Activated CD8-positive, alpha-beta memory T cell treated with anti-CD3 and anti-CD28 coated beads, Interleukin-2, amount 50 U/mL, for 1 hour (primary cell): ENCODE results near the gene C7orf57.
"Not testable (repeated sequence)": the region's sequence is repeated elsewhere in the genome, so short reads cannot be mapped to it uniquely, and the experiment has no call there.

Source experiments
- DNase-seq: peaks from one replicate; pipeline ENCODE4 v3.0.0-alpha.2; 2020; ENCODE audit errors: extremely low read depth

The C7orf57 gene

DNA sequence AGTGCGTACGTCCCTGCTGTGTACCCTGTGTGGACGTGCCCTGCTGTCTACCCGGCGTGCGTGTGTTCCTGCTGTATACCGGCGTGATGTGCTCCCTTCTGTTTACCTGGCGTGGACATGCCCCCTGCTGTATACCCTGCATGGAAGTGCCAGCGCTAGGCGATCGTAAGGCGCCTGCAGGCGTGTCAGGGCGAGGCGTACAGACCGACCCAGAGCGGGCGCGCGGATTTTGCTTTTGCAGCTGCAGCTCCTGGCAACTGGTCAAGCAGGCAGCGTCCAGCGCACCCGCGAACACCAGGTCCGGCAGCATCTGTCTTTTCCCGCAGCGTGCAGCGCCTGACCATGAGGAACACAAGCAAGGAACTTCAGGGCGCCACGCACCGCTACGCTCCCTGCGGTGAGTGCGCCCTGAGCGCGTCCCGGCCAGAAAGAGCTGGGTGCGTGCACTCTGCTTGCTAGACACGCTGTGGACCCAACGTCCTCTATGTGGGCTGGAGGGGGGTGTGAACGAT is 680 bp downstream of the C7orf57 start:
- no peak for DNase-seq

- no peak for DNase-seq
These were observed 3.6 kb downstream of the C7orf57 start for GRCh38 chr7:48038815-48039506.

DNA sequence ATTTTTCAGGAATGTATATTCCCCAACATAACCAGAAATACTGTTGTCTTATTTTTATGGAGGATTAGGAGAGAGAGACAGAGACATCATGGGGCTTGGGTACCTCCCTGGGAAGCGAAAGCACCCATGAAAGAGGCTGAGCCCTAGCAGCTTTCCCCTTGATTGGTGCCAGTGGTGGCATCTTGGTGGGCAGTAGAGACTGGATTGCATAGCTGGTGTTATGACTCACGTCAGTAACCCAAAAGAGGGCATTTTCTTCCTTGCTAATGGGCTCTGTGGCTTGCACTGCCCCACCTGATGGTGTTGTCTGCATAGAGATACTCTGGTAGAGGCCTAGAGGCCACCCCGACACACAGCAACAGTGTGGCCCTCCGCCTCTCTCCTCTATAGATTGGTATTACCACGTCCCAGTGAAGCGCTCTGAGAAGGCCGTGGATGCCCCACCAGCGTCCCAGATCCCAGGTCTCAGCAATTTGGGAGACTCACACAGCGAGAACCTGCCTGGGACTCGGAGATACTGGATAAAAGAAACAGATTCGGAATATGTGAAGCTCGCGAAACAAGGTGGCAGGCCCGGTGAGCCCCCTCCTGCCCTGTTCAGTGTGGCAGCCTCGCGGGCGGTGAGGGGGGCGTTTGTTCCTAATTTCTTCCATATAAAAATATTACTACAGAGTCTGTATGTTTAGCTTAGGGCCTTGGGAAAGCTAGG is 5.8 kb downstream of the C7orf57 start:
- no peak for DNase-seq

GRCh38 chr7:48041653-48041970 is 6.3 kb downstream of the C7orf57 start:
- DNase-seq: no peak

DNA sequence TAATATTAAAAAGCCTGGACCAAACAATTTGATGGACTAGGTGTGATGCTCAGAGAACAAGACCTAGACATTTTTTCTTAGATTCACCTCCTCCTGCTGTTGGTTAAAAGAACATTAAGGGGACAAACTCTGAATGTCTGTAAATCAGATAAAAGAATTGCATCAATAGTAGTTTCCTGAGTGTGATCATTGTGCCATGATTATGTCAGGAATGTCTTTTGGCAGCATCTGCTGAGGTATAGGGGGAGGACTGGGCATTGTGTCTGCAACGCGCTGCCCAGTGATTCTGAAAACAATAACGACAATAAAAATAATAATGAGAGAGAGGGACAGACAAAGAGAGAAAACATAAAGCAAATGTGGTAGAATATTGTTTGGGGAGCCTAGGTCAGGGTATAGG is 6.9 kb downstream of the C7orf57 start:
- no peak for DNase-seq

- DNase-seq: no peak
These were observed 7.3 kb downstream of the C7orf57 start for GRCh38 chr7:48042636-48043035.

- DNase-seq: no peak
These were observed 9.9 kb downstream of the C7orf57 start for GRCh38 chr7:48045195-48045765.

DNA sequence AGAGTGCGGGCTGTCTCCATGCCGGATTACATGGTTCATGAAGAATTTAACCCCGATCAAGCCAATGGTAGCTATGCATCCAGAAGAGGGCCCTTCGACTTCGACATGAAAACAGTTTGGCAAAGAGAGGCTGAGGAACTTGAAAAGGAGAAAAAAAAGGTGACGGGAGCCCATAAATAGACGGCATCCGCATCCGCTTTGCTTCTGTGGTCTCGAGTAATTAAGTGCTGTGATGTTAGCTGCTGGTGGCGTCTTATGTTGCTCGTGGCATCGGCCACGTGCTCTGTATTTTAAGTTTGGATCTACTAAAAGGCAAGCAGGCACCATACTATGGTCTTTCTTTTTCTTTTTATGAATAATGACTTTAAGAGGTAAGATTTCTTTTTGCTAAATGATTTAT is 11.1 kb downstream of the C7orf57 start:
- DNase-seq: no peak

- no peak for DNase-seq
These were observed 12.8 kb downstream of the C7orf57 start for GRCh38 chr7:48048113-48048512.

- no peak for DNase-seq
These were observed 14.5 kb downstream of the C7orf57 start for GRCh38 chr7:48049850-48050249.

DNA sequence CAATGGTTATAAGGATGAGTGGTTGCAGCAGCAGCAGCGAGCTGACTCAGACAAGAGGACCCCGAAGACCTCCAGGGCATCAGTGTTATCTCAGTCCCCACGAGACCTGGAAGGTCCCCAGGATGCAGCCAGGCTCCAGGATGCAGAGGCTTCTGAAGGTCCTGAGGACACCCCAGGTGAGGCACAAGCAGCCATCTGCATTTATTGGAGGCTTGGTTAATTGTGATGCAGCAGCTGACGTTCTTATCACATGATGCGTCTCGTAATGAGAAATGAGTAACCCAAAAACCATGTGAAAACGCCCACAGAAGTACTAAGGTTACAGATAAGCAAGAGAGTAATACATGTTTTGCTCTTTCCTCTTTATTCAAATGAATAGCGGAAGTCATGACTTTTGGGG is 17.4 kb downstream of the C7orf57 start:
- no peak for DNase-seq

GRCh38 chr7:48053736-48054135 is 18.4 kb downstream of the C7orf57 start:
- DNase-seq: no peak

GRCh38 chr7:48058990-48059389 is 23.6 kb downstream of the C7orf57 start:
- no peak for DNase-seq

DNA sequence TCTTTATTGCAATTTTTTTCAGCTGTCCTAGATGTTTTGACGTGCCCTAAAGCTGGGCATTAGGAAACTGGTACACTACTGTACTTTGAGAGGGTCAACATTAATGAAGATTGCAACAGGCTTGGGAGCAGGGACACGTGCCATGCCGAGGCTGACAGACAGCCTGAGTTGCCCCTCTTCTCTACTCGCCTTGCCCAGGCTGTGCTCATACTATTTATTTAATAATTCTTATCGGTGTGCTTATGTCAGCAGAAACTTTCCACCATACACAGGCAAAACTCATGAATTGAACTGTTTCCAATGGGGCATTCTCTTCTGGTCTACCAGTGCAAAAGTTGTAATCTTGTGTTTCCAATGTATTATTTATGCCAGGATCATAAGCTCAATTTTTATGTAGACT is 24.4 kb downstream of the C7orf57 start:
- no peak for DNase-seq

DNA sequence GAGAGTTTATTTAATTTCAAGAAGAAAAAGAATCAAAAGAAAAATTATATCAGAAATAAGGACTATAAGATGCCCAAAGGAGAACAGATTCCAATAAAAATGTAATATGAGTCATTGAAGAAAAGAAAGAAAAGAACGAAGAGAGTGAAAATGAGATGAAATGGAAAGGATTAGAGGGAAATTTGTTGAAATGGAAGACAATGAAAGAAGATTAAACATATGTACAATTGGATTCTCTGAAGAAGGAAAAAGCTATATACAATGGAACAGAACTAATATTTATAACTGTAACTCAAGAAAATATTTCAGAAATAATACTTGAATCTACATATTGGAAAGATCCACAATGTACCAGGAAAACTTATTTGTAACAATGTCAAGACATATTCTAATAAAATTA is 28.6 kb downstream of the C7orf57 start:
- DNase-seq: no peak

DNA sequence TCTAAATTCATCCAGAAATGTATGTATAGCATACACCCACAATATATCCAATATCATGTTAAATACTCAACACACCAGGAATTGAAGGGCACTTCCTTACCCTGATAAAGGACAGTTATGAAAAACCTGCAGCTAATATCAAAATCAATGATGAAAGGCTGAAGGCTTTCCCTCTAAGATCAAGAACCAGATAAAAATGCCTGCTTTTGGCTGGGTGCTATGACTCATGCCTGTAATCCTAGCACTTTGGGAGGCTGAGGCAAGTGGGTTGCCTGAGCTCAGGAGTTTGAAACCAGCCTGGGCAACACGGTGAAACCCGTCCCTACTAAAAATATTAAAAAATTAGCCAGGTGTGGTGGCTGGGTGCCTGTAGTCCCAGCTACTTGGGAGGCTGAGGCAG is 32.1 kb downstream of the C7orf57 start:
- no peak for DNase-seq

GRCh38 chr7:48074204-48074654 is 38.9 kb downstream of the C7orf57 start:
- DNase-seq: no peak

GRCh38 chr7:48077423-48077822 is 42.1 kb downstream of the C7orf57 start:
- no peak for DNase-seq

DNA sequence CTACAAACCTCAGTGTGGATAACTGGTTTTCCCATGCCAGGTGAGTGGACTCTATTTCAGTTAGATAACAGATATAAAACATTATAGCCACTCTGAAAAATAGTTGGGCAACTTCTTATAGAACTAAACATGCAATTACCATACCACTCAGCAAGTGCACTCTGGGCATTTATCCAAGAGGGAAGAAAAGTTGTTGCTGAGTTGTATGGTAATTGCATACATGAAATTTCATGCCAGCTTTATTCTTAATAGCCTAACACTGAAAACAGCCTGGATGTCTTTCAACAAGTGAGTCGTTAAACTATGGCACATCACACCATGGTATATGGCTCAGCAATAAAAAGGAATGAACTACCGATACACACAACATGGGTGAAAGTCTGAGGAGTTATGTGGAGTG is 43.1 kb downstream of the C7orf57 start:
- no peak for DNase-seq

DNA sequence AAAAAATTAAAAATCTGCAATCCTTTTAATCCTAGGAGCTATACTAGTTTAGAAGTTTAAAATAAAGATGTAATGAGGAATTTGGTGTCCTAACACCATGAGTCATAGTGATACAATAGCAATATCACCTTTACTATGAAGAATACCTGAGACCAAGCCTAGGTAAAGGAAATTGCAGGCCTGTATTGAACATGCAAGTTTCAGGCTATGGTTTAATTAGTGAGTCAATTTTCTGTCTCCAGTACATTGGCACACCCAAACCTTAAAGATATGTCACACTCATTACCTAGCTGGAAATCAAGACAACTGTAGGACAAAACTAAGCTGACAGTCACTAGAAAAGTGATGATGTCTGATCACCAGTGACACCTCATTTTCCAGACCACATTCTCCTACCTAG is 47.0 kb downstream of the C7orf57 start:
- DNase-seq: not testable (repeated sequence)

- DNase-seq: no peak
These were observed 47.9 kb downstream of the C7orf57 start for GRCh38 chr7:48083114-48083830.

GRCh38 chr7:48084727-48085432 is 49.5 kb downstream of the C7orf57 start:
- DNase-seq: peak; percentile 40
